Measurements from ENCODE around the gene SCLT1.
A peak's percentile ranks its signal among the peaks of the same experiment; 100 is the strongest.

The SCLT1 gene

GRCh38 chr4:128954941-128955340, 138.4 kb downstream of the SCLT1 start:
- Histone ChIP-seq H2BK120ac (ENCODE audit: insufficient read depth, low read length, poor library complexity) (no peak overlapping the region), H4K12ac (ENCODE audit: low read depth, low read length) (no peak overlapping the region), H3K4me2 (ENCODE audit: low read length) (no peak overlapping the region), H3K18ac (ENCODE audit: low read length) (no peak overlapping the region), H3K36me3 (ENCODE audit: control insufficient read depth in 1 of 2, insufficient read depth in 2 of 2, low read length in 2 of 2) (no peaks in the 10 kb centered on the region), H3K9ac (ENCODE audit: low read length) (no peak overlapping the region), H3K27ac (ENCODE audit: low read depth, low read length) (no peak overlapping the region), H3K9me3 (ENCODE audit: insufficient read depth, low read depth, low read length) (no peaks in the 10 kb centered on the region), H3K14ac (ENCODE audit: low read length) (no peak overlapping the region), H3K79me1 (ENCODE audit: low read length) (no peaks in the 10 kb centered on the region), H2BK5ac (ENCODE audit: low read depth, low read length, poor library complexity) (no peak overlapping the region), H4K91ac (ENCODE audit: low read depth, low read length) (no peak overlapping the region), H3K4me1 (ENCODE audit: control insufficient read depth in 1 of 2, insufficient read depth in 2 of 2, low read length in 2 of 2) (no peaks in the 10 kb centered on the region), H3K79me2 (ENCODE audit: control insufficient read depth, insufficient read depth, low read length, poor library complexity) (no peaks in the 10 kb centered on the region), H2AFZ (ENCODE audit: insufficient read depth, low read length, poor library complexity) (no peak overlapping the region), H2AK5ac (ENCODE audit: low read length) (no peak overlapping the region), H3K4me3 (ENCODE audit: low read depth, low read length) (no peak overlapping the region), H3K4ac (ENCODE audit: low read depth, low read length) (no peak overlapping the region), H4K8ac (ENCODE audit: low read depth, low read length) (no peak overlapping the region), H2BK12ac (ENCODE audit: low read length) (no peak overlapping the region), H3K27me3 (ENCODE audit: insufficient read depth, low read length) (no peaks in the 10 kb centered on the region), H3K23ac (ENCODE audit: low read length) (no peak overlapping the region)
- no peak for DNase-seq
- no CpG with 5 or more reads among the region's 2 CpGs for WGBS (ENCODE audit: extremely low coverage, insufficient coverage, insufficient read length)

GRCh38 chr4:128951316-128951715, 142.0 kb downstream of the SCLT1 start:
- no peak overlapping the region for H4K12ac ChIP-seq (ENCODE audit: low read depth, low read length)
- no peaks in the 10 kb centered on the region for H3K79me2 ChIP-seq (ENCODE audit: control insufficient read depth, insufficient read depth, low read length, poor library complexity)
- WGBS (ENCODE audit: extremely low coverage, insufficient coverage, insufficient read length): no CpG with 5 or more reads among the region's 2 CpGs
- H3K27me3 ChIP-seq (ENCODE audit: insufficient read depth, low read length): no peaks in the 10 kb centered on the region
- H3K23ac ChIP-seq (ENCODE audit: low read length): no peak overlapping the region
- DNase-seq: peak in 1 of 2 donors; percentile 7
- no peak overlapping the region for H4K91ac ChIP-seq (ENCODE audit: low read depth, low read length)
- H3K18ac ChIP-seq (ENCODE audit: low read length): no peak overlapping the region
- no peak overlapping the region for H2BK5ac ChIP-seq (ENCODE audit: low read depth, low read length, poor library complexity)
- H3K9me3 ChIP-seq (ENCODE audit: insufficient read depth, low read depth, low read length): no peaks in the 10 kb centered on the region
- no peak overlapping the region for H2AFZ ChIP-seq (ENCODE audit: insufficient read depth, low read length, poor library complexity)
- no peaks in the 10 kb centered on the region for H3K36me3 ChIP-seq (ENCODE audit: control insufficient read depth in 1 of 2, insufficient read depth in 2 of 2, low read length in 2 of 2)
- H3K4me2 ChIP-seq (ENCODE audit: low read length): no peak overlapping the region
- no peak overlapping the region for H3K4ac ChIP-seq (ENCODE audit: low read depth, low read length)
- no peak overlapping the region for H3K14ac ChIP-seq (ENCODE audit: low read length)
- H3K9ac ChIP-seq (ENCODE audit: low read length): no peak overlapping the region
- H3K4me3 ChIP-seq (ENCODE audit: low read depth, low read length): no peak overlapping the region
- no peaks in the 10 kb centered on the region for H3K4me1 ChIP-seq (ENCODE audit: control insufficient read depth in 1 of 2, insufficient read depth in 2 of 2, low read length in 2 of 2)
- no peak overlapping the region for H4K8ac ChIP-seq (ENCODE audit: low read depth, low read length)
- H2BK120ac ChIP-seq (ENCODE audit: insufficient read depth, low read length, poor library complexity): no peak overlapping the region
- H3K79me1 ChIP-seq (ENCODE audit: low read length): no peaks in the 10 kb centered on the region
- no peak overlapping the region for H2AK5ac ChIP-seq (ENCODE audit: low read length)
- no peak overlapping the region for H2BK12ac ChIP-seq (ENCODE audit: low read length)
- no peak overlapping the region for H3K27ac ChIP-seq (ENCODE audit: low read depth, low read length)

- H2BK5ac ChIP-seq (ENCODE audit: low read depth, low read length, poor library complexity): no peak overlapping the region
- H3K27me3 ChIP-seq (ENCODE audit: insufficient read depth, low read length): no peaks in the 10 kb centered on the region
- no peaks in the 10 kb centered on the region for H3K4me1 ChIP-seq (ENCODE audit: control insufficient read depth in 1 of 2, insufficient read depth in 2 of 2, low read length in 2 of 2)
- H3K4me3 ChIP-seq (ENCODE audit: low read depth, low read length): no peak overlapping the region
- H3K4ac ChIP-seq (ENCODE audit: low read depth, low read length): no peak overlapping the region
- no peak overlapping the region for H4K8ac ChIP-seq (ENCODE audit: low read depth, low read length)
- no peak overlapping the region for H3K23ac ChIP-seq (ENCODE audit: low read length)
- WGBS (ENCODE audit: extremely low coverage, insufficient coverage, insufficient read length): no CpG with 5 or more reads among the region's 2 CpGs
- H3K4me2 ChIP-seq (ENCODE audit: low read length): no peak overlapping the region
- no peak overlapping the region for H2BK12ac ChIP-seq (ENCODE audit: low read length)
- no peak overlapping the region for H3K18ac ChIP-seq (ENCODE audit: low read length)
- no peak overlapping the region for H3K27ac ChIP-seq (ENCODE audit: low read depth, low read length)
- no peak overlapping the region for H4K12ac ChIP-seq (ENCODE audit: low read depth, low read length)
- DNase-seq: no peak
- H3K9me3 ChIP-seq (ENCODE audit: insufficient read depth, low read depth, low read length): no peaks in the 10 kb centered on the region
- no peaks in the 10 kb centered on the region for H3K36me3 ChIP-seq (ENCODE audit: control insufficient read depth in 1 of 2, insufficient read depth in 2 of 2, low read length in 2 of 2)
- H3K79me1 ChIP-seq (ENCODE audit: low read length): no peaks in the 10 kb centered on the region
- no peak overlapping the region for H3K9ac ChIP-seq (ENCODE audit: low read length)
- no peak overlapping the region for H2AK5ac ChIP-seq (ENCODE audit: low read length)
- no peak overlapping the region for H2AFZ ChIP-seq (ENCODE audit: insufficient read depth, low read length, poor library complexity)
- H4K91ac ChIP-seq (ENCODE audit: low read depth, low read length): no peak overlapping the region
- no peak overlapping the region for H2BK120ac ChIP-seq (ENCODE audit: insufficient read depth, low read length, poor library complexity)
- no peaks in the 10 kb centered on the region for H3K79me2 ChIP-seq (ENCODE audit: control insufficient read depth, insufficient read depth, low read length, poor library complexity)
- no peak overlapping the region for H3K14ac ChIP-seq (ENCODE audit: low read length)
These were observed 142.5 kb downstream of the SCLT1 start for GRCh38 chr4:128950796-128951195.

GRCh38 chr4:128946916-128947315, 146.4 kb downstream of the SCLT1 start:
- no peak overlapping the region for H2AFZ ChIP-seq (ENCODE audit: insufficient read depth, low read length, poor library complexity)
- H2AK5ac ChIP-seq (ENCODE audit: low read length): no peak overlapping the region
- H3K14ac ChIP-seq (ENCODE audit: low read length): no peak overlapping the region
- no peak overlapping the region for H3K27ac ChIP-seq (ENCODE audit: low read depth, low read length)
- DNase-seq: no peak
- no peaks in the 10 kb centered on the region for H3K79me2 ChIP-seq (ENCODE audit: control insufficient read depth, insufficient read depth, low read length, poor library complexity)
- no peak overlapping the region for H3K23ac ChIP-seq (ENCODE audit: low read length)
- H3K4ac ChIP-seq (ENCODE audit: low read depth, low read length): no peak overlapping the region
- no peak overlapping the region for H4K91ac ChIP-seq (ENCODE audit: low read depth, low read length)
- no peak overlapping the region for H2BK12ac ChIP-seq (ENCODE audit: low read length)
- H3K9me3 ChIP-seq (ENCODE audit: insufficient read depth, low read depth, low read length): no peaks in the 10 kb centered on the region
- H3K36me3 ChIP-seq (ENCODE audit: control insufficient read depth in 1 of 2, insufficient read depth in 2 of 2, low read length in 2 of 2): no peaks in the 10 kb centered on the region
- no peak overlapping the region for H3K4me2 ChIP-seq (ENCODE audit: low read length)
- no peak overlapping the region for H3K18ac ChIP-seq (ENCODE audit: low read length)
- no peaks in the 10 kb centered on the region for H3K4me1 ChIP-seq (ENCODE audit: control insufficient read depth in 1 of 2, insufficient read depth in 2 of 2, low read length in 2 of 2)
- no peaks in the 10 kb centered on the region for H3K79me1 ChIP-seq (ENCODE audit: low read length)
- H3K27me3 ChIP-seq (ENCODE audit: insufficient read depth, low read length): no peaks in the 10 kb centered on the region
- no peak overlapping the region for H4K8ac ChIP-seq (ENCODE audit: low read depth, low read length)
- H3K4me3 ChIP-seq (ENCODE audit: low read depth, low read length): no peak overlapping the region
- no peak overlapping the region for H3K9ac ChIP-seq (ENCODE audit: low read length)
- H4K12ac ChIP-seq (ENCODE audit: low read depth, low read length): no peak overlapping the region
- H2BK120ac ChIP-seq (ENCODE audit: insufficient read depth, low read length, poor library complexity): no peak overlapping the region
- H2BK5ac ChIP-seq (ENCODE audit: low read depth, low read length, poor library complexity): no peak overlapping the region
- WGBS (ENCODE audit: extremely low coverage, insufficient coverage, insufficient read length): no CpG with 5 or more reads among the region's 3 CpGs

Data from trophoblast cell (in vitro differentiated cells and primary cell).